ENCODE results near the gene TEAD1.

DNA sequence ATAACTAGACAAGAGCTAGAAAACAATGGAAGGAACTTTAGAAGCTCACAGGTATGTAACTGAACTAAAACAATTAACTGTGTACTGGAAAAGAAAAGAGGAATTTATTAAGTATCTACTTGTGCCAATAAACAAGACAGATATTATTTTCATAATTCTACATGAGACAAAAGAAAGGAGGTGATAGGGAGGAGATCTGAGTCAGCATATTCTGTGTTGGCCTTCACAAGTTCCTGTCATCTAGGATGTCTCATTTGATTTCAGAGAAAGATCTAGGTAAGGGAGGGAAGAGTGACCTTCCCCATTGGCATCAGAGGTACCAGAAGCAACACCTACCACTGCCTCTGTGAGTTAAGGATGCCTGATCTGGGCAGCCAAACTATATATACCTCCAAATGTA is 34.8 kb upstream of the TEAD1 start:
- no peak for TF ChIP-seq SIN3A (IDR thresholded peaks at IDR 0.05; ENCODE audit: borderline replicate concordance, insufficient read depth, low read length)
- TF ChIP-seq, protein P1, sequence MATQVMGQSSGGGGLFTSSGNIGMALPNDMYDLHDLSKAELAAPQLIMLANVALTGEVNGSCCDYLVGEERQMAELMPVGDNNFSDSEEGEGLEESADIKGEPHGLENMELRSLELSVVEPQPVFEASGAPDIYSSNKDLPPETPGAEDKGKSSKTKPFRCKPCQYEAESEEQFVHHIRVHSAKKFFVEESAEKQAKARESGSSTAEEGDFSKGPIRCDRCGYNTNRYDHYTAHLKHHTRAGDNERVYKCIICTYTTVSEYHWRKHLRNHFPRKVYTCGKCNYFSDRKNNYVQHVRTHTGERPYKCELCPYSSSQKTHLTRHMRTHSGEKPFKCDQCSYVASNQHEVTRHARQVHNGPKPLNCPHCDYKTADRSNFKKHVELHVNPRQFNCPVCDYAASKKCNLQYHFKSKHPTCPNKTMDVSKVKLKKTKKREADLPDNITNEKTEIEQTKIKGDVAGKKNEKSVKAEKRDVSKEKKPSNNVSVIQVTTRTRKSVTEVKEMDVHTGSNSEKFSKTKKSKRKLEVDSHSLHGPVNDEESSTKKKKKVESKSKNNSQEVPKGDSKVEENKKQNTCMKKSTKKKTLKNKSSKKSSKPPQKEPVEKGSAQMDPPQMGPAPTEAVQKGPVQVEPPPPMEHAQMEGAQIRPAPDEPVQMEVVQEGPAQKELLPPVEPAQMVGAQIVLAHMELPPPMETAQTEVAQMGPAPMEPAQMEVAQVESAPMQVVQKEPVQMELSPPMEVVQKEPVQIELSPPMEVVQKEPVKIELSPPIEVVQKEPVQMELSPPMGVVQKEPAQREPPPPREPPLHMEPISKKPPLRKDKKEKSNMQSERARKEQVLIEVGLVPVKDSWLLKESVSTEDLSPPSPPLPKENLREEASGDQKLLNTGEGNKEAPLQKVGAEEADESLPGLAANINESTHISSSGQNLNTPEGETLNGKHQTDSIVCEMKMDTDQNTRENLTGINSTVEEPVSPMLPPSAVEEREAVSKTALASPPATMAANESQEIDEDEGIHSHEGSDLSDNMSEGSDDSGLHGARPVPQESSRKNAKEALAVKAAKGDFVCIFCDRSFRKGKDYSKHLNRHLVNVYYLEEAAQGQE (IDR thresholded peaks at IDR 0.05; ENCODE audit: insufficient read depth in 1 of 2, low read depth in 2 of 2, low read length in 2 of 2), result no peak
